ENCODE results near the gene PER1.

The PER1 gene

DNA sequence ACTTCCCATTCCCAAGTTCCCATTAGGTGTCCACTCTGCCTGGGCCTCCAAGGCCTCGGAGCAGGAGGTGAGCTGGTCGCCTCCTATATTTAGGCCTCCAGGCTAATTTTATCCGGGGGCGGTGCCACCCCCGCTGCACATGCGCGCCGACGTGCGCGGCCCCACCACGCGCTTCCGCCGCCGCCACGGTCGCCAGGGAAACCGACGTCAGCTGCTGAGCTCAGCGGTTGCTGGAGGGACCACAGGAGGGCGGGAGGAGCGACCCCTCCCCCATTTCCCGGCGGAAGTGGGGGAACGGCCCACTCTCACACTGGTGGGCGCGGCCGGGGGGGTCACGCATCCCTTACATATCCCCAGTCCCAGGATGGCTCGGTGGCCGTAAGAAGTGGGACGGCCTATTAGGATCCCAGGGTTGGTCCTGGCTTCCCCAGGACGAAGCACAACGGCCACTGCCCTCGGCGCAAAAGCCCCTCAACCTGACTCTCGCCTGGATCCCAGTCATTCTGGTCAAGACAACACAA lies 1.0 kb downstream of the PER1 start:
- peaks cover 6% of the 10 kb centered on the region for H3K4me1 Mint-ChIP-seq
- H3K36me3 Mint-ChIP-seq (ENCODE audit: low read depth) = peaks cover 23% of the 10 kb centered on the region
- TF ChIP-seq CTCF (IDR thresholded peaks at IDR 0.05; ENCODE audit: unreplicated experiment in 3 of 3) = no peak
- peak overlapping the region in 2 of 3 experiments; percentile 89 to 97 for H3K27ac Mint-ChIP-seq
- no peaks in the 10 kb centered on the region for H3K27me3 Mint-ChIP-seq (ENCODE audit: low read depth)
- H3K4me3 Mint-ChIP-seq = peak overlapping the region; percentile 91 to 95 (median 93)
- no peaks in the 10 kb centered on the region for H3K9me3 Mint-ChIP-seq

DNA sequence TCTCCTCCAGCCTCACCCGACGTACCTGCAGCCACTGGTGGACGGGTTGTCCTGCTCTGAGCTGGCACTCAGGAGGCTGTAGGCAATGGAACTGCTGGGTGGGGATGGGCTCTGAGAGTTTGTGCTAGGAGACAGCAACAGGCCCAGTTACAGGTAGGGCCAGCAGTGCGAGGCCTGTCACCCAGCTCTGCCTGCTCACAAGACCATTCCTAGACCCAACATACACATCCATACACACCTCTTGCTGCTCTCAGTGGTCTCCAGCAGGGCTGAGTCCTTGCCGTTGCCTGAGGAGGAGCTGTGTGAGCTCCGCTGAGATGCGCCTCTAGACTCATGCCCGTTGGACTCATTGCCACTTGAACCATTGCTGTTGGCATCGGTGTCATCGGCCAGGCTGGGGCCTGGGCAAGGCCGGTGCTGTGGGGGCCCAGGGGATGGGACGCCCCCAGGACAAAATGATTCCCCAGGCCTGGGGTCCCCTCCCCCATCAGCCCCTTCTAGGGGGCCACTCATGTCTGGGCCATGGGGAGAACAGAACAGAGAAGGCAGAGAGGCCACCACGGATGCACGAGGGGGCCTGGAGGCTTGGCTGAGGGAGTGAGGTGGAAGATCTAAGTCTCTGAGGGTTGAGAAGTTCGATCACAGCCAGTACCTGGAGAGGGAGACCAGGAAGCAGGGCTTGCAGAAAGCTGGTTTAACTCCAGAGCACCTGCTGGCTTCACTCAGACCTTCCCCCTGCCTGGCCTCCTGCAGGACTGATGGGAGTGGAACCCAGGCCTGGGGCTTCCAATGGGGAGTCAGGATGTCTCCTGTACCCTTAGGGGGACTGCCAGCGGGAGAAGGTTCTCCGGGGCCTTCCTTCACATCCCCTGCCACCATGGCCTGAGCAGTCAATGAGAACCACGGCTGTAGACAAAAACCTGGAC lies 1.7 kb downstream of the PER1 start:
- H3K9me3 Mint-ChIP-seq = no peaks in the 10 kb centered on the region
- peaks cover 27% of the 10 kb centered on the region for H3K36me3 Mint-ChIP-seq (ENCODE audit: low read depth)
- H3K4me1 Mint-ChIP-seq = peaks cover 6% of the 10 kb centered on the region
- TF ChIP-seq CTCF (IDR thresholded peaks at IDR 0.05; ENCODE audit: unreplicated experiment in 3 of 3) = no peak
- peak overlapping the region; percentile 91 to 95 (median 93) for H3K4me3 Mint-ChIP-seq
- peak overlapping the region in 2 of 3 experiments; percentile 62 to 89 for H3K27ac Mint-ChIP-seq
- no peaks in the 10 kb centered on the region for H3K27me3 Mint-ChIP-seq (ENCODE audit: low read depth)

- peaks cover 27% of the 10 kb centered on the region for H3K36me3 Mint-ChIP-seq (ENCODE audit: low read depth)
- H3K27me3 Mint-ChIP-seq (ENCODE audit: low read depth) = no peaks in the 10 kb centered on the region
- no peaks in the 10 kb centered on the region for H3K9me3 Mint-ChIP-seq
- H3K4me3 Mint-ChIP-seq = peak overlapping the region; percentile 44 to 93 (median 54)
- TF ChIP-seq CTCF (IDR thresholded peaks at IDR 0.05; ENCODE audit: unreplicated experiment in 3 of 3) = no peak
- no peak overlapping the region for H3K27ac Mint-ChIP-seq
- H3K4me1 Mint-ChIP-seq = peaks cover 6% of the 10 kb centered on the region
Measured at GRCh38 chr17:8149419-8150193, 2.6 kb downstream of the PER1 start.

DNA sequence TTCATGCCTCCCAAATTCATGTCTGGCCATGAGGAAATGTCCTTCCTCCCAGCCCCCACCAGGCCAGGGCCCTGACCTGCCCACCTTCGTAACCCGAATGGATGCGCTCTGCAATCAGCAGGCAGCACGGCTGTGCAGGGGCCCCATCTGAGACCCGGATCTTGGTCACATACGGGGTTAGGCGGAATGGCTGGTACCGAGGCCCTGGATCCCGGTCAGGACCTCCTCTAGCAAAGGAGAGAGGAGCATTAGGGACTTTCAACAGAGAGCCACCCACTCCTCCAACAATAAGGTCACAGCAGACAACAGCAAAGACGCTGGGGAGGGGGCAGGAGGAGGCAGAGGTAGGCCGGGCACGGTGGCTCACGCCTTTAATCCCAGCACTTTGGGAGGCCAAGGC lies 3.6 kb downstream of the PER1 start:
- TF ChIP-seq CTCF (IDR thresholded peaks at IDR 0.05; ENCODE audit: unreplicated experiment in 3 of 3) = no peak
- H3K4me1 Mint-ChIP-seq = peaks cover 6% of the 10 kb centered on the region
- no peaks in the 10 kb centered on the region for H3K9me3 Mint-ChIP-seq
- no peaks in the 10 kb centered on the region for H3K27me3 Mint-ChIP-seq (ENCODE audit: low read depth)
- no peak overlapping the region for H3K27ac Mint-ChIP-seq
- H3K4me3 Mint-ChIP-seq = no peak overlapping the region
- peaks cover 34% of the 10 kb centered on the region for H3K36me3 Mint-ChIP-seq (ENCODE audit: low read depth)

DNA sequence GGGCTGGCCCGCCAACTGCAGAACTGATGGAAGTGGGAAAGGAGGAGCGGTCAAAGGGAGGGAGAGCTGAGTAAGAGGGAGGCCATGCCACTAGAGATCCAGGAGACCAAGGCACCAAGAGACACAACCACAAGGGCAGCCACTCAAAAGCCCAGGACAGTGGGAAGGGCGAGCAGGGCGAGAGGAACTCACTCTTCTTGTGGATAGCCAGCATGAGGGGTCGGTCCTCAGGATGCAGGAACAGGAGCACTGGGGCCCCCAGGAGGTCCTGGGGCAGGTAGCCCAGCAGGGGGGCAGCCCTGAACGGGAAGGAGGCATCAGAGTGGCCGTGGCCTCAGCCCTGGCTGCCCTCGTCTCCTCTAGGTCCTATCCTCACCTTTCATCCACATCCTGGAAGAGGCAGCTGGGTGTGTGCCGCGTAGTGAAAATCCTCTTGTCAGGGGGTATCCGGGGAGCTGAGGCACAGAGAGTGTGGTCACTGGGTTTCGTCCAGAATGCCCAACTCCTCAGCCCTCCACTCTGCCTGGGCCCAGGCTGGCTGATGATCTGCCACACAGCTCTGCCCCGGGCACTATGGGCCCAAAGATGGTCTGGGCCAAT lies 4.3 kb downstream of the PER1 start:
- H3K36me3 Mint-ChIP-seq (ENCODE audit: low read depth) = peaks cover 34% of the 10 kb centered on the region
- H3K4me3 Mint-ChIP-seq = peak overlapping the region in 1 of 3 experiments; percentile 25
- TF ChIP-seq CTCF (IDR thresholded peaks at IDR 0.05; ENCODE audit: unreplicated experiment in 3 of 3) = no peak
- H3K27me3 Mint-ChIP-seq (ENCODE audit: low read depth) = no peaks in the 10 kb centered on the region
- no peak overlapping the region for H3K27ac Mint-ChIP-seq
- peaks cover 6% of the 10 kb centered on the region for H3K4me1 Mint-ChIP-seq
- H3K9me3 Mint-ChIP-seq = no peaks in the 10 kb centered on the region

Measured in nephron (organoid).